Measurements from ENCODE around the gene BAD. TPM values are rescaled to one million over a fixed set of nuclear protein-coding genes. Genes with fewer than 3 reads are reported as not detected.

The BAD gene
- polyA plus RNA-seq, 1 experiment, result 36.1 TPM

DNA sequence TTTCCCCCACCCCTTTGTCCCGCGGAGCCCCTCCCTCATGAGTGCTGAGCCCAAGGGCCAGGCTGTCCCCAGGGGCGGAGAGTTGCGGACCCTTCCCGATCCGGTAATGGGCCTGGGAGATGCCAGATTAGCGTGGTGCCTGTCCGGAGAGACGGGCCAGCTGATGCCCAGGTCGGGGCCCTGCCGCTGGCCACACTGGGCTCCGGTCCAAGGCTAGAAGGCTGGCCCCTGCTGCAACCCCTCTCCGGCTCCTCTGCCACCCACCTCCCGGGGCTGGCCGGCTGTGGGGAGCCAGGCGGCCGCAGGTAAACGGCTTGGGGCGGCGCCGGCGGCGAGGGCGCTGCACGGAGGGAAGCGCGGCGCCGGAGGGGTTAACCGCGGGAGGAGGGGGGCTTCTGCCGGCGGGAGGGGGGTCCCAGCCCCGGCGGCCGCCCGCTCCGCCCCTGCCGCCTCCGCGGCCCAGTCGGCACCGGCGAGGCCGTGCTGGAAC lies 6.8 kb upstream of the BAD start, which contains the start of gene KCNK4:
Gene KCNK4 (plus strand): TSS at position 41 of the 490 bp plus-strand sequence. CDS start 1,717 bp downstream, outside the sequence.
- Histone ChIP-seq H3K27ac (ENCODE audit: low read depth, low read length) (no peak within 1 kb of the TSS), H3K9me3 (ENCODE audit: control insufficient read depth, insufficient read depth, low read length) (no peaks in the 10 kb centered on the region), H3K4me3 (ENCODE audit: low read depth, low read length) (peak within 1 kb of the TSS; percentile 29; the same call in 1 of the 2 replicates), H3K27me3 (ENCODE audit: control insufficient read depth, insufficient read depth, low read length) (peaks cover 48% of the 10 kb centered on the region)
- CTCF ChIA-PET, result interaction anchor here (12.0 kb wide), 1 partner anchor 11 kb away, joined by 124 read pairs; the partner anchor contains the start of gene CATSPERZ
- no peak for DNase-seq (ENCODE audit: low read depth, low spot score)
- POLR2A ChIA-PET, result no interaction called here
- TF ChIP-seq, protein P1, sequence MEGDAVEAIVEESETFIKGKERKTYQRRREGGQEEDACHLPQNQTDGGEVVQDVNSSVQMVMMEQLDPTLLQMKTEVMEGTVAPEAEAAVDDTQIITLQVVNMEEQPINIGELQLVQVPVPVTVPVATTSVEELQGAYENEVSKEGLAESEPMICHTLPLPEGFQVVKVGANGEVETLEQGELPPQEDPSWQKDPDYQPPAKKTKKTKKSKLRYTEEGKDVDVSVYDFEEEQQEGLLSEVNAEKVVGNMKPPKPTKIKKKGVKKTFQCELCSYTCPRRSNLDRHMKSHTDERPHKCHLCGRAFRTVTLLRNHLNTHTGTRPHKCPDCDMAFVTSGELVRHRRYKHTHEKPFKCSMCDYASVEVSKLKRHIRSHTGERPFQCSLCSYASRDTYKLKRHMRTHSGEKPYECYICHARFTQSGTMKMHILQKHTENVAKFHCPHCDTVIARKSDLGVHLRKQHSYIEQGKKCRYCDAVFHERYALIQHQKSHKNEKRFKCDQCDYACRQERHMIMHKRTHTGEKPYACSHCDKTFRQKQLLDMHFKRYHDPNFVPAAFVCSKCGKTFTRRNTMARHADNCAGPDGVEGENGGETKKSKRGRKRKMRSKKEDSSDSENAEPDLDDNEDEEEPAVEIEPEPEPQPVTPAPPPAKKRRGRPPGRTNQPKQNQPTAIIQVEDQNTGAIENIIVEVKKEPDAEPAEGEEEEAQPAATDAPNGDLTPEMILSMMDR (IDR thresholded peaks at IDR 0.05; ENCODE audit: low read depth, low read length), result no peak

DNA sequence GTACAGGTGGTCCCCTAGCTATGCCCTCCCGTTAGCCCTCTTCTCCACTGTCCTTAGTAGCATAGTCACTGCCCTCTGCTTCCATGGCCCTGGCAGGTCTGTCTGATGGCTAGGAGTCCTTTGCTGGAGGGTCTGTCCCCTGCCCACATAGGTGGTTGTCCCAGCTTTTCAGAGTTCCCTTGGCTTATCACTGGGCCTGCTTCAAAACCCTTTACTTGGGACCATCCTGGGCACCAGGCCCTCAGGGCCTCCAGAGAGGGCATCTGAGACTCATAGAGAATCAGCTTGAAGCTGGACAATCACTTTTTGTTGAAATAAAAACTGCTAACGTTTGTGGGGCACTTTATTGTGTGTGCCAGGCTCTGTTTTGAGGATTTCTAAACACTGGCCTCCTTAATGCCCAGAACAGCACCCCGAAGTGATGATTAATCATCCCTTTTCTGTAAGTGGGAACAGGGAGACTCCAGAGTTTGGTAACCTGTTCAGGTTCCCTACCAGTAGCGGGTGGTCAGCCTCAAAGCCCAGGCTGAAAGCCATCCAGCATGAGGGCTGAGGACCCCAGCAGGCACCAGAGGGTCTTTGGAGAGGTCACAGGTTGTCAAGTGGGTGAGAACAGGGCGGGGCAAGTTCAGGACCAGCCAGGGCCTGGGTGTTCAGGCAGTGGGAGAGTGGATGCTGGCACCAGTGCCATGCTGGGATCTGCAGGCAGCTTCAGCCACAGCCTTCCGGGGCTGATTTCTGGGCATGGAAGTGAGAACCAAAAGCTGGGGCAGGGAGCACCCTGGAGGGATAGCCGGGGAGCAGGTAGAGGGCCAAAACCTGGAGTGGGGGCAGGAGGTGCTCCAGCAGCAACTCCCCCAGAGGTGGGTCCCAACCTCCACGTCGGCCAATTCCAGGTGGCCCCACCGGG lies 6.1 kb upstream of the BAD start:
- no peak for DNase-seq (ENCODE audit: low read depth, low spot score)
- ChIA-PET POLR2A (no interaction called here), CTCF (interaction anchor here (12.0 kb wide), 1 partner anchor 12 kb away, joined by 124 read pairs; the partner anchor contains the start of gene CATSPERZ)
- no peak overlapping the region for H3K4me3 ChIP-seq (ENCODE audit: low read depth, low read length)
- no peaks in the 10 kb centered on the region for H3K9me3 ChIP-seq (ENCODE audit: control insufficient read depth, insufficient read depth, low read length)
- no peak overlapping the region for H3K27ac ChIP-seq (ENCODE audit: low read depth, low read length)
- peaks cover 41% of the 10 kb centered on the region for H3K27me3 ChIP-seq (ENCODE audit: control insufficient read depth, insufficient read depth, low read length)
- TF ChIP-seq, protein P1 (IDR thresholded peaks at IDR 0.05; ENCODE audit: low read depth, low read length), result no peak

DNA sequence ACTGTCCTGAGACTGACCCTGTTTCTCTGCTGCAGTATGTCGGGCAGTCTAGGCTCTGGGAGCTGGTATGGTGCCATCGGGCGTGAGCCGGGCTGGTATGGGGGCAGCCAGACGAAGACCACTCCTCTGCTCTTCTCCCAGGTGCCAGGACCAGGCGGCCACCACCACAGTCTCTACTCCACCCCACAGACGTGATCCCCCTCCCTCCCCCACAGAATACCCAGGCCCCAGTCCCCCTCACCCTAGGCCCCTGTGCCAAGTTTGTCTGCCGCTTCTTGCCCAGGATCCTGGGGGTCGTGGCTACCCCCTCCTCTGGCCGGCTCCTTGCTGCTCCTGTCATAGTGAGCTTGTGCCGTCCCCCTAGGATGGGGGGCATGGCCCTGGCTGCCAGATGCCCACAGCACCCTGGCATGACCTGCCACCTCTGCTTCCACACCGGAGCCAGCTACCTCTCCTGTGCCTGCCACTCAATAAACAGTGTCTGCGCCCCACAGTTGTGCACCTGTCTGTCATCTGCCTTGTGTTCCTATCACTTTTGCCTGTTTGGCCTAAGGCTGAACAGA lies 4.6 kb upstream of the BAD start:
- Histone ChIP-seq H3K27ac (ENCODE audit: low read depth, low read length) (no peak overlapping the region), H3K27me3 (ENCODE audit: control insufficient read depth, insufficient read depth, low read length) (peaks cover 28% of the 10 kb centered on the region), H3K9me3 (ENCODE audit: control insufficient read depth, insufficient read depth, low read length) (no peaks in the 10 kb centered on the region), H3K4me3 (ENCODE audit: low read depth, low read length) (no peak overlapping the region)
- TF ChIP-seq, protein P1 (IDR thresholded peaks at IDR 0.05; ENCODE audit: low read depth, low read length), result no peak
- no peak for DNase-seq (ENCODE audit: low read depth, low spot score)
- ChIA-PET CTCF (interaction anchor here (0.6 to 12.0 kb wide), 2 partner anchors 14 to 37 kb away, joined by 3 to 124 read pairs; partner anchors contain the start of gene CATSPERZ), POLR2A (no interaction called here)

- TF ChIP-seq, protein P1 (IDR thresholded peaks at IDR 0.05; ENCODE audit: low read depth, low read length), result no peak
- Histone ChIP-seq H3K9me3 (ENCODE audit: control insufficient read depth, insufficient read depth, low read length) (no peaks in the 10 kb centered on the region), H3K27me3 (ENCODE audit: control insufficient read depth, insufficient read depth, low read length) (peaks cover 24% of the 10 kb centered on the region), H3K4me3 (ENCODE audit: low read depth, low read length) (no peak overlapping the region), H3K27ac (ENCODE audit: low read depth, low read length) (no peak overlapping the region)
- DNase-seq (ENCODE audit: low read depth, low spot score), result no peak
- ChIA-PET POLR2A (no interaction called here), CTCF (interaction anchor here (12.0 kb wide), 1 partner anchor 14 kb away, joined by 124 read pairs; the partner anchor contains the start of gene CATSPERZ)
Observed at GRCh38 chr11:64288353-64288750, 3.9 kb upstream of the BAD start.

Measured in AG04450 (cell line).